ENCODE measurements around the gene XCL1.
"Not testable (repeated sequence)": the region's sequence is repeated elsewhere in the genome, so short reads cannot be mapped to it uniquely, and the experiment has no call there.

Gene XCL1

GRCh38 chr1:168576245-168576688, at the start of gene XCL1:
Gene XCL1, plus strand, starts transcription at chr1:168576605. Its CDS starts 33 bp downstream, at chr1:168576638.
- DNase-seq = not testable (repeated sequence)

- no peak for DNase-seq
Observed at GRCh38 chr1:168529518-168529917, 46.9 kb upstream of the XCL1 start.

DNA sequence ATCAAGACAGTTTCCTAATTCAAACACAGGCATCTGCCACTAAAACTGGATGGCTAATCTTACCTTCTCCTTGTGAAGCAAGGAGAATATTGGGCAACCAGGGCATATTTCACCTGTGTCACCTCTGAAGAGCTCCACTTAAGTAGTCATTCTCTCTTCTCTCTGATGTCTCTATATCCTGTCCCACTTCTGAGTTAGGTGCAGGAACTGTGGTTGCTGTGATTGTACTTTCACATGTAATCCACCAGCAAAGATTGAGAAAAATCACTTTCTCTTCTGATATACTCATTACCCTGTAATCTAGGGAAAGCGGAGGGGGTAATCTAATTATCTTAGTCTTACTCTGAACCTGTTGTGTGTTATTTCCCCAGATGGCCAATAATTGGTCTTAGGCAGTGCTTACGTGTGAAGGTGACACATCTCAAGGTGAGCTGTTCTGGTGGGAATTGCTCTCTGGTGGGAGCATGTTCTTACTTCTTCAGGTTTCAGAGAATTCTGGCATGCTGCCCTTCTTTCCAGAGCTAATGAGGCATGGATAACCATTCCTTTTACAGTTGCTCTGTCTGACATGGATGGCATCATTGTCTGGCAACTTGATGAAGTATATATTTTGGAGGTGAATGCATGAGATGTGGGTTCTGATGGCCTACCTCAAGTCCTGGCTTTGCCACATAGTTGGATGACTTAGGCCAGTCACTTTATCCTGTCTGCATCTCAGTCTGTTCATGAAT, 44.6 kb upstream of the XCL1 start:
- DNase-seq = no peak

- DNase-seq = no peak
Observed at GRCh38 chr1:168535536-168535935, 40.9 kb upstream of the XCL1 start.

DNA sequence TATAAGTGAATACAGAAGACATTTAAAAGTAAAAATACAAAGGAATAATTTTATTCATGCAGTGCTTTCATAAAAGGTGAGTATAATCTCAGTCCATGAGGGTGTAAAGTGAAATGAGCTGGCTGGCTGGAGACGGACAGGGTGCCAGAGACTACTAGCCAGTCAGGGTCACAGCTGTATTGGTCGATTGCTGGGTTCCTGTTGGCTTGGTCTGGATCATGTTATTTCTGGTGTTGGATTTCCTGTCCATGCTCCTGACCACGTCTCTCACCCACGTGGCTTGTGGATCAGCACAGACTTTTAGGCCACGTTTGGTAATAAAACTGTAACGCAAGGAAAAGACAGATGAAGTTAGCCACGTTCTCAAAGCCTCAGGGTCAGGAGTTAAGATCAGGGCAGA, 35.6 kb upstream of the XCL1 start:
- not testable (repeated sequence) for DNase-seq

DNA sequence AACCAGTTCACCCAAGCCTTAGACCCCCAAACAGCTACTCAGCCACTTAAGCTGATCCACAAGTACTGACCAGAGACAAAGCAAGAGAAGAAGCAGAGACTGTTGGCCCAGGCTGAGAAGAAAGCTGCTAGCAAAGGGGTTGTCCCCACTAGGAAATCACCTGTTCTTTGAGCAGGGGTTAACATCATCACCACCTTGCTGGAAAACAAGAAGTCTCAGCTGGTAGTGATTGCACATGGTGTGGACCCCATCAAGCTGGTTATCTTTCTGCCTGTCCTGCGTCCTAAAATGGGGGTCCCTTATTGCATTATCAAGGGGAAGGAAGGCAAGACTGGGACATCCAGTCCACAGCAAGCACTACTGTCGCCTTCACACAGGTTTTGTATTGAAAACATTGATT, 33.4 kb upstream of the XCL1 start:
- not testable (repeated sequence) for DNase-seq

DNA sequence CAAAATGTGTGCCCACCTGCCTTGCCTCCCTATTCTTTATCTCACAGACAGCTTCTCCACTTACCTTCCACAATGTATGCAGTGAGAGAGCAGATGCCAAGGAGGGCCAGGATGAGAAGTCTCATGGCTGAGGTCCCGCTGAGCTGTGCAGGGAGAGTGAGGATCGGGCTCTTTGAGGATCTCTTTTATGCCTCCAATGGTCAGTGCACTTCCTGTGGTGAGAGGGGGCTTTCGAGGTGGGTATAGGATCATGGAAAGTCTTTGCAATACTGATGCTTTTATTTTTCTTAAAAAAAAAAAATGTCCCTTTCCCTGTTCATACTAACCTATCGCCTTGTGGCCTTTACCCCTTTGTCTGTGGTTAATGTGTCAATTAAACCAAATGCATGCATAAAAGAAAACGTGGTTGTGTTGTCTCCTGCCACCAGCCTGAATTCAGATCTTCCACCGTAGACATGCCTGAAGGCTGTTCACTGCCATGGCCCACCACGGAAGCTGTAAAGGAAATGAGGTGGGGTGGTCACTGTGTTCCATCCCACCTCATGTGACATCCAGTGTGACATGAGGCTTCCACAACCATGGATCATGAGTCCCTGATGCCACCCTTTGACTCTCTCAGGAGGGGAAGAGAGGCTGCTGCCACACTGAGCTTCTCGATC, 32.4 kb upstream of the XCL1 start, which contains the start of gene XCL2:
TSS of gene XCL2 (minus strand) at position 158 of the 659 bp plus-strand sequence. CDS start at position 125, 33 bp downstream.
- not testable (repeated sequence) for DNase-seq

GRCh38 chr1:168545678-168546552, 30.5 kb upstream of the XCL1 start:
- DNase-seq = peak; percentile 15

DNA sequence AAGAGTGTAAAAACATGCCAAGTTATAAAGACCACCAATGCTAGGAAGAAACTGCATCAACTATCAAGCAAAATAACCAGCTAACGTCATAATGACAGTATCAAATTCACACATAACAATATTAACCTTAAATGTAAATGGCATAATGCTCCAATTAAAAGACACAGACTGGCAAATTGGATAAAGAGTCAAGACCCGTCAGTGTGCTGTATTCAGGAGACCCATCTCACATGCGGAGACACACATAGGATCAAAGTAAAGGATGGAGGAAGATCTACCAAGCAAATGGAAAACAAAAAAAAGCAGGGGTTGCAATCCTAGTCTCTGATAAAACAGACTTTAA, 29.9 kb upstream of the XCL1 start:
- DNase-seq = not testable (repeated sequence)

GRCh38 chr1:168550971-168551370, 25.4 kb upstream of the XCL1 start:
- DNase-seq = no peak

GRCh38 chr1:168551688-168552087, 24.7 kb upstream of the XCL1 start:
- DNase-seq = no peak

DNA sequence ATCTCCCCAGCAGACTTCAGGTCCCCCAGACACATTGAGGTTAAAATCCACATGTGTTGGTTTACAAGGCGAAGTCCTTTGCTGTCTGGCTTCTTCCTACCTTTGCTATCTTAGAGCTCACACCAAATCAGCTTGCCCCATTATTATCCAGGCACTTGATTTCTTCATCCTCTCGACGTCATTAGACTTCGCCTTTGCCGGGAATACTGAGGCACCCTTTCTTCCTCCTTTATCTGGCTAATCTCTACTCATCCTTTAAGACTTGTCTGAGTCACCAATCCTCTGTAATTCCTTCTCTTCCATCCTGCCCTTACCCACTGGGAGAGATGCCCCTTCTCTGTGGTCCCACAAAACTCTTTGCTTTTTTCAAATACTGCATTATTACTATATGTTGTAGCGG, 23.4 kb upstream of the XCL1 start:
- DNase-seq = no peak

DNA sequence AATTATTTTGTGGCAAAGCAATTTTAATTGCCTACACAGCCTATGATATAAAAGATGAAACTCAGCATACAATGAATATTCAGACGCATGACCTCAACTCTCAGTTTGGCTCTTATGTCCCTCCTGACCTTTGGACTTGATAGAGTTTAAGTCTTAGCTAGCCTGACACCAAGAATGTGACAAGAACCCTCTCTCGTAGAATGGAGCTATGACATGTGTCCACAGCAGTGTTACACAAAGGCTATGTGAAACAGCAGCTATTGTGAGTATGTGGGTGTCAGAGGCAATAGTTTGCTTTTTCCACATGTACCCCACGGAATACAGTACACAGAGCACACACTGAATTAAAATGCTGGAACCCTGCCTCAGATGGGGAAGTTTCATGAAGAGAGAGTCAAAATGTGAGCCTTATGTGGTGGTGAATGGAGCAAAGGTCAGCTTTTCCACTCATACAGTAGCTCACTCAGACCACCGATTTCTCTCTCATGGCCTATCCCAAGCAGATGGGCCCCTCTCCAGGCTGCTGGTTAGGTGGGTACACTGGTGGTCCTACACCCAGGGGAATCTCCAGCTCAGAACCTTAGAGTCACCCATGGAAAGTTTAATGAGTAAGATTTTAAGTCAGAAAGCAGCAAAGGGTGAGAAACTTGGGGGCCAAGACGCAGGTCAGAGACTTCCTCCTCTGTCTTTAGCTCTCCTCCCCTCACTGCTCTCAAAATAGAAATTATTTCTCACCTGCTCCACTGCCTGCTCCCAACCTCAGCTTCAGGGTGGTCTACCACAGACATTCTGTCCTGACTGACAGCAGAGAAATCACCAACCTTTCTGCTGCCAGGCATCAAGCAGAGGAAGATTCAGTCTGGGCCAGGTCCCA, 22.5 kb upstream of the XCL1 start:
- no peak for DNase-seq

- no peak for DNase-seq
Observed at GRCh38 chr1:168554603-168555483, 21.6 kb upstream of the XCL1 start.

DNA sequence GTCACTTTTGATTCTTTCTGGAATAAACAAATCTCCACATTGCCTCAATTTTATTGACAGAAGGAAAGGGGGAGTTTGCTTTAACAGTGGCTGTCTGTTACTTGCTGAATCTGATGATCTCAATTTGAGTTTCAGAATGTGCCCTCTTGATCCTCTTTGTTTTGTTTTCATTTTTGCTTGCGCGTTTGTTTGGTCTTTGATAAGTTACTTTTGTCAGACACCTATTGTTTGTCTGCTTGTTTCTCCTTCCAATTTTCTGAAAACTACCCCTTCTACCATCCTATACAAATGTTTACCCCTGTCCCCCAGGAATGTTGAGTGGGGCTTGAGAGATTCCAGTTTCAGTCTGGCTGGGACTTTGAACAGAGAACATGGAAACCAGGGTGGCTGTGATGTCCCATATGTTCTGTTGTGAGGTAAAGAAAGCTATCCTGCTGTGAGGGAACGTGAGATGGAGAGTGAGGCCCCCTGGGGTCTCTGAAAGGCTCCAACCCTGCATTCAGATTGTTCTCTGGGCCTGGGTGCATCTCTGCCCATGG, 20.8 kb upstream of the XCL1 start:
- no peak for DNase-seq

DNA sequence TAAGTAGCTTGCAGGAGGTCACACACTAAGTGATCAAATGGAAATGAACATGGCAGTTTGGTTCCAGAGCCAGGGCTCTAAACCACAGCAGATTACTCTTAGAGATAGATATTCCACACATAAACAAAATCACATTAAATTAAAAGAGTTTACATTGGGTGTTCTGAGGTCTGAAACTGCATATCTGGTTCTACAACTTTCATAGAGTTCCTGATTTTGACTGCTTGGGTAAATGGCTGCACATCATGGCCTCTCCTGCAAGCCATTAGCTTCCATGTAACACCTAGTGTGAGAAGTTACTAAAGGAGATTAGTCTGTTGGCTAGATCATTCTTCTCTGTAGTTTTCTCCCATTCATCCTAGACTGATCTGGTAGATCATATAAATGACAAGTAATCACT, 19.8 kb upstream of the XCL1 start:
- DNase-seq = no peak

- DNase-seq = no peak
Observed at GRCh38 chr1:168560370-168560769, 16.0 kb upstream of the XCL1 start.

DNA sequence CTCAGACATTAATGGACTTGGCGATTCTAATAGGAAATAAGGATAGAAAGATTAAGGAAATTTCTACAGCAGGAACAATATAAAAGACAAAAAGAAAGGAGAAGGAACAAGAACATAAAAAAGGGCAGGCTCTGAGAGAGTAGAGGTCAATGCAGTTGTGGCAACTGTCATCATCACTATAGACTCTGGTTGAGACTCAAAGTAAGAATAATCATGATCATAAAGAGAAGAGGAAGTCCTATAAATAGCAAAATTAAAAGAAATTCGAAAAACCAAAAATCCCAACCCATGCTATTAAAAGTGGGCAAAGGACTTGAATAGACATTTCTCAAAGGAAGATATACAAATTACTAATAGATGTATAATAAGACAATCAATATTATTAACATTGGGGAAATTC, 14.4 kb upstream of the XCL1 start:
- DNase-seq = no peak

- no peak for DNase-seq
Observed at GRCh38 chr1:168565825-168566224, 10.6 kb upstream of the XCL1 start.

DNA sequence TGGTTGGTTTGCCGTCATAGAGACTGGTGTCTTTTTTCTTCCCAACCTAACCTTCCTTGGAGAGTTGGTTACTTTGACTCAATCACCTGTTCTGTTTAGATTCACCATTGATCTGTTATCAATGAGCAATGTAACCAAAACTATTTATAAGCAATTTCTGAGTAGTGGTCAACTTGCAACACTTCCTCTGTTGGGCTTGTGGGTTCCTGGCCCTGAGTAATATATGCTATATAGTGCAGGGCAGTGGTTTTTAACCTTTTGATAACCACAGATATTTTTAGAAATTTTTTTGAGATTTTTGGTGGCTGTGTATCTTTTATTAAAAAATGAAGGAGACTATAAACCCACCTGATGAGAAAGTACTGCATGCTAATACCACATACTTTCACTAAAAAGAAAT, 9.4 kb upstream of the XCL1 start:
- no peak for DNase-seq

- DNase-seq = no peak
Observed at GRCh38 chr1:168567568-168567967, 8.8 kb upstream of the XCL1 start.

Data from fibroblast of skin of right biceps (primary cell).